Epithelial cell of esophagus (primary cell): Measurements from ENCODE around the gene SOD2.
"Not testable (repeated sequence)": the region's sequence is repeated elsewhere in the genome, so short reads cannot be mapped to it uniquely, and the experiment has no call there.

Experiments
- DNase-seq: peaks from one replicate; pipeline ENCODE4 v3.0.0; 2010; ENCODE audit warnings: low read depth
- H3K4me3 ChIP-seq: 2 replicates; pipeline ENCODE4 v1.5.1; 2011; ENCODE audit warnings: mild to moderate bottlenecking, low read length, control low read depth
- TF ChIP-seq, protein P1 (sequence below): IDR thresholded peaks from 2 replicates; pipeline ENCODE4 v1.5.1; 2011; ENCODE audit warnings: low read depth, mild to moderate bottlenecking, low read length, control low read depth, inconsistent platforms; ENCODE audit not compliant: insufficient read depth; ENCODE audit errors: missing control alignments

Gene SOD2

DNA sequence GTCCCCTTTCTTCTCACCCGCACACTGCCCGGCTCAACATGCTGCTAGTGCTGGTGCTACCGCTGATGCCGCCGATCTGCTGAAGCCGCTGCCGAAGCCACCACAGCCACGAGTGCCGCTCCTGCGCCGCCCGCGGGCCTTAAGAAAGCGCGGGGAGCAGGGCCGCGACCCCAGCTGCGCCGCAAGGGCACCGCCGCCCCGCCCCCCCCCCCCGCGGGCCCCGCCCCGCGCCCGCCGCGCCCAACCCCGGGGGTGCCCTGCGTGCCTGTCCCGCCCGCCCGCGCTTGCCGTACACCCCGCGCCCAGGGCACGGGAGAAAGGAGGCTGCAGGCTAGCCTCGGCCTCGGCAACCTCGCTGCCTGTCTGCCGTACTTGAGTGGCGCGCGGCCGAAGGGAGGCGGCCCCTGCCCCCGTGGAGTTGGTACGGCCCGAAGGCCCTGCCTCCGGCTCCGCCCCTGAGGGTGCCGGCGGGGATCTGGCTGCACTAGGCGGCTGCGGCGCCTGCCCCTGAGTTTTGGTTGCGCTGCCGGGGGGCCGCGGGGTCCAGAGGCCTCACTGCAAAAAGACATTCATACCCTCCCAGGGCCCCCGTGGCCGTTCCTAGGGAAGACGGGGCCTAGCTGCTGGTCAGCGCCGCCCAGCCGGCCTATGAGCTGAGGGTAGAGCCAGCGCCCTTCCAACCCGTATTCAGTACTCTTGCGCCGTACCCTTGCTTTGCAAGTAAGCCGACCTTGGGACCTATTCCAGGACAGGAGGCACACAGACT, at the start of gene SOD2:
TSS of gene SOD2 (minus strand) at position 114 of the 766 bp plus-strand sequence. CDS start at position 40, 74 bp downstream.
- TF ChIP-seq, protein P1, sequence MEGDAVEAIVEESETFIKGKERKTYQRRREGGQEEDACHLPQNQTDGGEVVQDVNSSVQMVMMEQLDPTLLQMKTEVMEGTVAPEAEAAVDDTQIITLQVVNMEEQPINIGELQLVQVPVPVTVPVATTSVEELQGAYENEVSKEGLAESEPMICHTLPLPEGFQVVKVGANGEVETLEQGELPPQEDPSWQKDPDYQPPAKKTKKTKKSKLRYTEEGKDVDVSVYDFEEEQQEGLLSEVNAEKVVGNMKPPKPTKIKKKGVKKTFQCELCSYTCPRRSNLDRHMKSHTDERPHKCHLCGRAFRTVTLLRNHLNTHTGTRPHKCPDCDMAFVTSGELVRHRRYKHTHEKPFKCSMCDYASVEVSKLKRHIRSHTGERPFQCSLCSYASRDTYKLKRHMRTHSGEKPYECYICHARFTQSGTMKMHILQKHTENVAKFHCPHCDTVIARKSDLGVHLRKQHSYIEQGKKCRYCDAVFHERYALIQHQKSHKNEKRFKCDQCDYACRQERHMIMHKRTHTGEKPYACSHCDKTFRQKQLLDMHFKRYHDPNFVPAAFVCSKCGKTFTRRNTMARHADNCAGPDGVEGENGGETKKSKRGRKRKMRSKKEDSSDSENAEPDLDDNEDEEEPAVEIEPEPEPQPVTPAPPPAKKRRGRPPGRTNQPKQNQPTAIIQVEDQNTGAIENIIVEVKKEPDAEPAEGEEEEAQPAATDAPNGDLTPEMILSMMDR, result no peak
- peak; percentile 76 for DNase-seq
- peak within 1 kb of the TSS; percentile 63 for H3K4me3 ChIP-seq

DNA sequence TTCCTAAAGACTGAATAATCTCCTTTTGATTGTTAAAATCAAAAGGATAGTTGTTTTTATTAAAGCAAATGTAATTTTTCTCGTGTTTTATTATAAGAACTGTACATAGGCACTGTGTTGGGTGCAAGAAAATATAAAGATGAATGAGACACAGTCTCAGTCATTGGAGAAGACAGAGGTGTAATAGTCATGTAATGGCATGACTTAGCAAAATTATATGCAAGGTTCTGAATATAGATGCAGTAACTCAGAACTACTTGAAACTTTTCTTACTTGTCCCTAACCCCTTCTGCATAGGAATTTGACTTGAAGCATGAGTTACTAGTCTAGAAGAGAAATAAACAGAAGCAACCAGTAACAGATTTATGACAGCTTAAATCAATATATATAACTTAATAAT, 49.1 kb upstream of the SOD2 start:
- DNase-seq, result no peak
- H3K4me3 ChIP-seq, result no peak overlapping the region
- TF ChIP-seq, protein P1, result no peak

DNA sequence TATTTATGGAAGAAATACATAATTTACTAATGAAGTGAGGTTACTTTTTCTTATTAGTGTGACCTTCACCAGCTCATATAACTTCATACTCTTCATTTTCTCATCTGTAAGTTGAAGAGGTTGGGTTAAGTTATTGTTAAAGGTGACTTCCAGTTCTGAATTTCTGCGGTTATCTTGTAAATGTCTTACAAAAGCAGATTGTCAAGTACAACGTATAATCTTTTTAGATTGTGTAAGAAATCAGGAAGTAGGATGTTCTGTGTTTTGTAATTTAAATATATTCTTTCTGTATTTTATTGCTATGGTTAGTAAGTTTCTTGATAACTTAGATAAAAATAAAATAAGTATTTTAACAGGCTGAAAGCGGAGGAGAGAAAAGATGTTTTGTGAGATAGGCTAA, 46.3 kb upstream of the SOD2 start:
- TF ChIP-seq, protein P1, result no peak
- no peak for DNase-seq
- no peak overlapping the region for H3K4me3 ChIP-seq

DNA sequence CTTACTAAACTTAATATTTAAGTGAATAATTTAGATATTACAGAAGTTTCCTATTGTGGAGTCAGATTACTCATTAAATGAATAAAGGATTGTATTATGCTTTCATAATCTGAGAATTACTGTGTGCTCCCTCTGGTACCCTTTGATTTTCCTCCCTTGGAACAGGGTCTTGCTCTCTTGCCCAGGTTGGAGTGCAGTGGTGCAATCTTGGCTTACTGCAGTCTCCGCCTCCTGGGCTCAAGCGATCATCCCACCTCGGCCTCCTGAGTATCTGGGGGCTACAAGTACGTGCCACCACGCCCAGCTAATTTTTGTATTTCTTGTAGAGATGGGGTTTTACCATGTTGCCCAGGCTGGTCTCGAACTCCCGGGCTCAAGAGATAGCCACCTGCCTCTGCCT, 43.9 kb upstream of the SOD2 start:
- no peak overlapping the region for H3K4me3 ChIP-seq
- DNase-seq, result no peak
- TF ChIP-seq, protein P1, result no peak

DNA sequence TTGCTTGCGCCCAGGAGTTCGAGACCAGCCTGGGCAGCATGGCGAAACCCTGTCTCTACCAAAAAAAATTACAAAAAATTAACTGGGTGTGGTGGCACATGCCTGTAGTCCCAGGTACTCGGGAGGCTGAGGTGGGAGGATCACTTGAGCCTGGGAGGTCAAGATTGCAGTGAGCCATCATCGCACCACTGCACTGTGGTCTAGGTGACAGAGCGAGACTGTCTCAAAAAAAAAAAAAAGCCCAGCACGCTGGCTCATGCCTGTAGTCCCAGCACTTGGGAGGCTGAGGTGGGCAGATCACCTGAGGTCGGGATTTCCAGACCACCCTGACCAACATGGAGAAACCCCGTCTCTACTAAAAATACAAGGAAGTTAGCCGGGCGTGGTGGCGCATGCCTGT, 40.4 kb upstream of the SOD2 start:
- H3K4me3 ChIP-seq, DNase-seq: not testable (repeated sequence)

DNA sequence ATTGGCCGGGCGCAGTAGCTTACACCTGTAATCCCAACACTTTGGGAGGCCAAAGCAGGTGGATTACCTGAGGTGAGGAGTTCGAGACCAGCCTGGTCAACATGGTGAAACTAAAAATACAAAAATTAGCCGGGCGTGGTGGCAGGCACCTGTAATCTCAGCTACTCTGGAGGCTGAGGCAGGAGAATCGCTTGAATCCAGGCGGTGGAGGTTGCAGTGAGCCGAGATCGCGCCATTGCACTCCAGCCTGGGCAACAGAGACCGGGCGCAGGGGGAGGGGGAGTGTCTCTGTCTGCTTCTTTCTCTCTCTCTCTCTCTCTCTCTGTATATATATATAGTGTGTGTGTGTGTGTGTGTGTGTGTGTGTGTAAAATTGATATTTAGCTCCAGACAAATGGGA, 39.5 kb upstream of the SOD2 start:
- DNase-seq, H3K4me3 ChIP-seq: not testable (repeated sequence)

DNA sequence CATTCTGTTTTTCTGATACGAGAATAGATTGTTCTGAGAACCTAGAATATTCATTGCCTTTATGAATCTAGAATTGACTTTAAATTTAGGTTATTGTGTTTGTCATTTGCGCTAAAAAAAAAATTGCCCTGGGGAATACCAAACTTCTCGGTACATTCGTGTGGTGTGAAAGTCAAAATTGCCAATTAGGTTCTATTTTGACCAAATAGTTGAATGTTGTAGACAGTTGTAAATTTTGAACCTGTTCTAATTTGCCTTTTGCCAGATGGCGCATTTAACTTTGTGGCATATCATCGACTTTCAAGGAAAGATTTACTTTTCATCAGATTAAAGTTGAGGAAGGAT, 37.3 kb upstream of the SOD2 start:
- no peak overlapping the region for H3K4me3 ChIP-seq
- no peak for DNase-seq
- TF ChIP-seq, protein P1, result no peak

DNA sequence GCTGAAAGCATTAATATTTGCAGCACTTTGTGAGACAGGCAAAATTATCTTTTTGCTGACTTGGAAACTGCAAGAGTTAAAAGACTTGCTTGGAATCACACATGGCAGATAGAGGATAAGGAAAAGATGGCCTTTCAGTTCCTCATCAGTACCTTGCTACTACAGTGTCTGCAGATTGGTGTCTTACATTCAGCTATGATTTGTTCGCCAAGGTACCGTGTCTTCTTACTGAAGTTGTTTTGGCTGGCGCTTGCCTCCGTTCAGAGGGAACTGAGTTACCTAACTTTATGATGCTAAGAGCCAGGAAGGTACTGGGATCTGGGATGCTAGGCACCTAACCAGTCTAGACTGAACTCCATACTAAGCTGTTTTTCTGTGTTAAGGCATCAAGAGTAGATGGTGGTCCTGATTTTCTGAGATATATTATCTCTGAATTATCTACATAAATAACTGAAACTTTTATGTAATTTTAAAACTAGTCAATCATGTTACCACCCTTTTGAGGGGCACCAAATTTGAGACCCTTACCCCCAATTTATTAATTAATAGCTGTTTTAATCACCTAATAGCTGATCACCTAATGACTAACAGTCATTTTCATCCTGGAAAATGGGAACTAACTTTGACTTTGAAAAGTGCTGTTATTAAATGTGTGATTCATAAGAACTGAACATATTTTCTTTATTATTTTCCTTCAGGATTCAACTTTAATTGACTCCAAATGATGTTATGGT, 36.7 kb upstream of the SOD2 start:
- TF ChIP-seq, protein P1, result no peak
- H3K4me3 ChIP-seq, result peak overlapping the region; percentile 84
- peak; percentile 24 for DNase-seq
